IMR-90 (cell line): ENCODE data around the gene PCED1A. TPM values are rescaled to one million over a fixed set of nuclear protein-coding genes. Genes with fewer than 3 reads are reported as not detected.
A peak's percentile ranks its signal among the peaks of the same experiment; 100 is the strongest.

Experiments
- ATAC-seq: fragments of 200-7000 bp; cut with Tn5 transposase; 2 replicates; pipeline ENCODE4 v1.9.1; 2020; ENCODE audit warnings: low read depth, mild to moderate bottlenecking, moderate library complexity
- BruUV-seq: library from RNA; stranded (reverse); fragments of 400-500 nt; replicated peaks from 2 replicates; lab custom pipeline; 2021; lab: Mats Ljungman, UMichigan
- CTCF ChIA-PET: fragments of 300-600 bp; formaldehyde crosslinking; extraction: SDS; loops from one replicate; lab custom pipeline; 2021; ENCODE audit warnings: antibody characterized with exemption; lab: Yijun Ruan, JAX
- POLR2A ChIA-PET: fragments of 300-600 bp; sonication (Branson Sonifier 250); formaldehyde crosslinking; loops from one replicate; lab custom pipeline; 2022; ENCODE audit warnings: antibody characterized with exemption; ENCODE audit not compliant: unreplicated experiment; lab: Charles Lee
- DNase-seq: peaks from one replicate; pipeline ENCODE4 v3.0.0; 2013
- H2AFZ ChIP-seq: replicated peaks from 2 replicates; pipeline ENCODE3; 2013; ENCODE audit warnings: low read length, mild to moderate bottlenecking; ENCODE audit not compliant: poor library complexity
- H2AK5ac ChIP-seq: 2 replicates; pipeline ENCODE4 v1.6.1; 2013; ENCODE audit warnings: low read depth, low read length, inconsistent platforms
- H2AK9ac ChIP-seq: replicated peaks from 2 replicates; pipeline ENCODE3; 2013; ENCODE audit warnings: mild to moderate bottlenecking, low read depth, low read length, moderate library complexity; ENCODE audit not compliant: poor library complexity
- H2BK120ac ChIP-seq: 2 replicates; pipeline ENCODE4 v1.6.1; 2013; ENCODE audit warnings: low read depth, low read length, inconsistent platforms
- H2BK15ac ChIP-seq: 3 replicates; pipeline ENCODE4 v1.6.1; 2013; ENCODE audit warnings: low read depth, low read length, inconsistent platforms
- H2BK20ac ChIP-seq: 2 replicates; pipeline ENCODE4 v1.6.1; 2013; ENCODE audit warnings: low read depth, mild to moderate bottlenecking, inconsistent platforms, low read length, moderate library complexity
- H2BK5ac ChIP-seq: 2 replicates; pipeline ENCODE4 v1.6.1; 2013; ENCODE audit warnings: mild to moderate bottlenecking, low read depth, low read length, inconsistent platforms; ENCODE audit not compliant: poor library complexity, severe bottlenecking
- H3K14ac ChIP-seq: replicated peaks from 2 replicates; pipeline ENCODE4 v1.6.1; 2013; ENCODE audit warnings: low read depth, low read length, inconsistent platforms
- H3K18ac ChIP-seq: 2 replicates; pipeline ENCODE4 v1.6.1; 2013; ENCODE audit warnings: low read depth, low read length, control low read depth
- H3K23ac ChIP-seq: 2 replicates; pipeline ENCODE4 v1.6.1; 2013; ENCODE audit warnings: low read depth, low read length, inconsistent platforms
- H3K27ac ChIP-seq: 2 replicates; pipeline ENCODE4 v1.5.1; 2013; ENCODE audit warnings: mild to moderate bottlenecking, control low read depth, low read length; ENCODE audit not compliant: insufficient read depth
- H3K27me3 ChIP-seq: 2 replicates; pipeline ENCODE4 v1.6.1; 2013; ENCODE audit warnings: low read length; ENCODE audit not compliant: control insufficient read depth, insufficient read depth
- H3K36me3 ChIP-seq: 2 replicates; pipeline ENCODE4 v1.6.1; 2013; ENCODE audit warnings: low read length, mixed read lengths; ENCODE audit not compliant: control insufficient read depth, insufficient read depth
- H3K4ac ChIP-seq: 2 replicates; pipeline ENCODE4 v1.6.1; 2013; ENCODE audit warnings: low read depth, low read length, inconsistent platforms
- H3K4me1 ChIP-seq: 2 replicates; pipeline ENCODE4 v1.6.1; 2013; ENCODE audit warnings: low read length, mixed read lengths; ENCODE audit not compliant: control insufficient read depth, insufficient read depth
- H3K4me2 ChIP-seq: 2 replicates; pipeline ENCODE4 v1.6.1; 2013; ENCODE audit warnings: low read depth, mild to moderate bottlenecking, control low read depth, low read length, moderate library complexity
- H3K4me3 ChIP-seq: 2 replicates; pipeline ENCODE4 v1.5.1; 2013; ENCODE audit warnings: low read depth, mild to moderate bottlenecking, control low read depth, low read length, moderate library complexity; ENCODE audit not compliant: insufficient read depth
- H3K56ac ChIP-seq: 2 replicates; pipeline ENCODE4 v1.6.1; 2013; ENCODE audit warnings: low read length, inconsistent platforms; ENCODE audit not compliant: insufficient read depth; ENCODE audit errors: extremely low read depth
- H3K79me1 ChIP-seq, 2 experiments: 2 replicates each; pipeline ENCODE4 v1.6.1; 2013; ENCODE audit warnings: low read length in 2 of 2, inconsistent platforms in 1 of 2, low read depth in 1 of 2
- H3K9ac ChIP-seq: 2 replicates; pipeline ENCODE4 v1.6.1; 2013; ENCODE audit warnings: low read depth, low read length, control low read depth
- H3K9me1 ChIP-seq: 2 replicates; pipeline ENCODE4 v1.6.1; 2013; ENCODE audit warnings: low read length, inconsistent platforms; ENCODE audit not compliant: insufficient read depth
- H3K9me3 ChIP-seq: 2 replicates; pipeline ENCODE4 v1.6.1; 2013; ENCODE audit warnings: low read length; ENCODE audit not compliant: control insufficient read depth, insufficient read depth
- H4K20me1 ChIP-seq: 2 replicates; pipeline ENCODE4 v1.6.1; 2013; ENCODE audit warnings: low read length, inconsistent platforms; ENCODE audit not compliant: insufficient read depth
- H4K5ac ChIP-seq: 2 replicates; pipeline ENCODE4 v1.6.1; 2013; ENCODE audit warnings: mild to moderate bottlenecking, low read depth, low read length, control low read depth
- H4K8ac ChIP-seq, 2 experiments: 2 replicates each; pipeline ENCODE4 v1.6.1; 2013; ENCODE audit warnings: low read depth in 2 of 2, low read length in 2 of 2, control low read depth in 1 of 2, inconsistent platforms in 1 of 2
- H4K91ac ChIP-seq: 2 replicates; pipeline ENCODE4 v1.6.1; 2013; ENCODE audit warnings: low read depth, low read length, inconsistent platforms; ENCODE audit not compliant: insufficient read depth
- CHD1 ChIP-seq: IDR thresholded peaks from 2 replicates; pipeline ENCODE4 v1.6.1; 2012; ENCODE audit warnings: low read depth, low read length, improper control_type of control experiment
- MAZ ChIP-seq: IDR thresholded peaks from 2 replicates; pipeline ENCODE4 v1.6.1; 2012; ENCODE audit warnings: low read depth, mild to moderate bottlenecking, low read length, improper control_type of control experiment, moderate library complexity, borderline replicate concordance
- POLR2A ChIP-seq: IDR thresholded peaks from 2 replicates; pipeline ENCODE4 v1.6.1; 2012; ENCODE audit warnings: mild to moderate bottlenecking, low read depth, low read length
- WGBS, 2 experiments: methylation state at CpG; one replicate each; pipeline versions ENCODE4 v1.1.5 to v1.1.7; 2013; ENCODE audit warnings: missing lambda C conversion rate in 2 of 2; ENCODE audit not compliant: insufficient read length in 1 of 2; ENCODE audit errors: extremely low coverage in 2 of 2; 5-methylcytosine and 5-hydroxymethylcytosine counted together
- dilution Hi-C: fragments of 300-500 bp; cut with HindIII; formaldehyde crosslinking; loops from one replicate; pipeline ENCODE4 v1.14.3; 2018; ENCODE audit warnings: low sequenced_read_pairs; ENCODE audit not compliant: unreplicated experiment
- in situ Hi-C: fragments of 300-500 bp; cut with MboI; formaldehyde crosslinking; loops from 3 replicates; pipeline ENCODE4 v1.14.3; 2019; ENCODE audit warnings: low sequenced_read_pairs, inconsistent platforms, mixed read lengths
- intact Hi-C: fragments of 100-400 bp; cut with micrococcal nuclease; formaldehyde crosslinking; loops from 2 replicates; pipeline ENCODE4 v1.10.0; 2022
- polyA plus RNA-seq, 3 experiments: library from polyadenylated mRNA; depleted of rRNA; stranded (reverse); fragments of >200 nt; gene quantifications; 2 replicates each; pipeline ENCODE4 v1.2.3, GENCODE V29; 2012; ENCODE audit warnings: low replicate concordance in 1 of 3
- total RNA-seq: library from RNA; depleted of rRNA; stranded (reverse); fragments of >200 nt; gene quantifications from 2 replicates; pipeline ENCODE4 v1.2.3, GENCODE V29; 2012

Gene PCED1A
- total and polyA plus RNA-seq, 2 of the 4 experiments (the other 2 are of a cell fraction): 9.7 to 33.4 TPM

DNA sequence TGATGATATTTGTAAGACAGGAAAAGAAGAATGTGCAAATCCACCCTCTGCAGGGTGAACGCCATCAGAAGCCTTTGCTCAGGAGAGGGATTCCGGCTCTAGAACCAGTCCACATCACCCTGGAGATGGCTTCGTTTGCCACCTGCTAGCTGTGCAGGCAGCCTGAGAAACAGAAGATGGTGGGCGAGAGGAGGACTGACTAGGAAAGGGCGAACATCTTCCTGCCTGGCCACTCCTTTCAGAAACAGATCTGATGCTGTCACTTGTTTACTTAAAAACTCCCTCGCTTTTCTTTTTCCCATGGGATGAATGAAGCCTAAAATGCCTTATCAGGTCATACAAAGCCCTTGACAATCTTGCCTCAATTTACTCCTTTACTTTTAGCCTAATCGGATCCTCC lies 34.0 kb upstream of the PCED1A start:
- 33% methylated on average over 1 of the region's 7 CpGs; no CpG with 5 or more reads in 1 of the 2 experiments for WGBS, 2 experiments
- Histone ChIP-seq H3K4ac (no peak overlapping the region), H3K4me2 (peak overlapping the region; percentile 89), H3K79me1 (peaks cover 12 to 57% of the 10 kb centered on the region in 2 experiments), H4K91ac (no peak overlapping the region), H3K18ac (no peak overlapping the region), H3K4me3 (peak overlapping the region; percentile 97), H2BK20ac (no peak overlapping the region), H2AK9ac (no peak overlapping the region), H2BK120ac (no peak overlapping the region), H4K20me1 (peaks cover 26% of the 10 kb centered on the region), H4K8ac (no peak overlapping the region; a peak in 1 of 4 replicates), H2AFZ (peak overlapping the region; percentile 7), H3K9ac (peak overlapping the region; percentile 69), H3K27me3 (no peaks in the 10 kb centered on the region), H3K4me1 (peaks cover 15% of the 10 kb centered on the region), H2BK5ac (no peak overlapping the region), H3K27ac (no peak overlapping the region; the same call in 1 of the 2 replicates), H3K9me3 (no peaks in the 10 kb centered on the region), H3K14ac (0 out of 2 replicates have a peak overlapping the region, but pooled peaks have one; percentile 1), H3K36me3 (no peaks in the 10 kb centered on the region), H2AK5ac (no peak overlapping the region), H3K23ac (peak overlapping the region; percentile 1), H2BK15ac (no peak overlapping the region), H3K56ac (no peak overlapping the region), H3K9me1 (peaks cover 22% of the 10 kb centered on the region), H4K5ac (no peak overlapping the region)
- intact Hi-C loops: no loop called here
- ChIA-PET CTCF (no interaction called here), POLR2A (no interaction called here)
- TF ChIP-seq CHD1 (no peak), MAZ (no peak), POLR2A (no peak)
- no TSS peak for BruUV-seq
- in situ Hi-C loops: loop anchor here (10.0 kb wide), 1 partner anchor 120 kb away; no protein-coding TSS in a partner anchor
- dilution Hi-C loops: no loop called here
- peak; percentile 39 for DNase-seq
- no peak for ATAC-seq
